Gastroesophageal sphincter (tissue), 3 donors: Measurements from ENCODE around the gene ABHD5.

Source experiments
- EP300 ChIP-seq: sonication (generic); formaldehyde crosslinking; IDR thresholded peaks from one replicate; pipeline ENCODE4 v1.6.1; 2017; ENCODE audit warnings: antibody characterized with exemption, mild to moderate bottlenecking
- POLR2A ChIP-seq, 2 donors: fragments of 450-650 bp; IDR thresholded peaks; one replicate each; pipeline ENCODE4 v1.6.1; 2017; ENCODE audit warnings: antibody characterized with exemption in 2 of 2, mild to moderate bottlenecking in 2 of 2, moderate library complexity in 1 of 2
- TF ChIP-seq, protein P1 (sequence below), 4 experiments: fragments of 200-600 bp in 2 of 4; fragments of 450-650 bp in 2 of 4; sonication (generic) in 1 of 4; IDR thresholded peaks; one replicate each; pipeline ENCODE4 v1.5.1; 2017 to 2019; ENCODE audit warnings: antibody characterized with exemption in 4 of 4, mild to moderate bottlenecking in 2 of 4, moderate library complexity in 2 of 4

DNA sequence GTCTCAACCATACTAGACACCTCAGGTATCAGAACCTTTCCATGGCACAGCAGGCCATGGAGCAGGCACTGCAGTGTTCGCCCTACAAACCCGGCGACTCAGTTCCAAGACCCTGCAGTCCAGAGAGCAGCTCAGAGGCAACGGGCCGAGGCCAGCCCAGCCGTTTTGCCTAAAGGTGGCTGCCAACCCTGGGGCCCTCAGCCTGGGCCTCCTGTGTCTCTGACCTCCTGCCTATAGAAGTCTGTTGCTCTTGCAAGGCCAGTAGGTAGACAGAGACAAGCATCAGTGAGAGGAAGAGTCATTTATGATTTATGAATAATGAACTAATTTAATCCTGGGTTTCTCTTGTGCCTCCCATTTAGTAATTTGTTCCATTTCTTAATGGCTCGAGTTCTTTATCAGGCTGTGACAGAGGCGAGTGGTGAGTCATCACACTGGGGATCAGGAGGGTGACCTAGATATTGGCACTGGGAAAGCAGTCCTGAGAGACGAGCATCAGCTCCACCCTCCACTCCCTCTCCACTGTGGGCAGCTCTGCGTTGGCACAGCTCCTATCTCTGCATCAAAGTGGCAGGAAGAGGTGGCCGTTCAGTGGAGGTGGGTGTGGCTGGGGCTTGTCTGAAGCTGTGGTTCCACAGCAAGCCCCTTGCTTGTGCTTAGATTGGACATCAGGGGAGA is 79.8 kb downstream of the ABHD5 start:
- TF ChIP-seq, protein P1, sequence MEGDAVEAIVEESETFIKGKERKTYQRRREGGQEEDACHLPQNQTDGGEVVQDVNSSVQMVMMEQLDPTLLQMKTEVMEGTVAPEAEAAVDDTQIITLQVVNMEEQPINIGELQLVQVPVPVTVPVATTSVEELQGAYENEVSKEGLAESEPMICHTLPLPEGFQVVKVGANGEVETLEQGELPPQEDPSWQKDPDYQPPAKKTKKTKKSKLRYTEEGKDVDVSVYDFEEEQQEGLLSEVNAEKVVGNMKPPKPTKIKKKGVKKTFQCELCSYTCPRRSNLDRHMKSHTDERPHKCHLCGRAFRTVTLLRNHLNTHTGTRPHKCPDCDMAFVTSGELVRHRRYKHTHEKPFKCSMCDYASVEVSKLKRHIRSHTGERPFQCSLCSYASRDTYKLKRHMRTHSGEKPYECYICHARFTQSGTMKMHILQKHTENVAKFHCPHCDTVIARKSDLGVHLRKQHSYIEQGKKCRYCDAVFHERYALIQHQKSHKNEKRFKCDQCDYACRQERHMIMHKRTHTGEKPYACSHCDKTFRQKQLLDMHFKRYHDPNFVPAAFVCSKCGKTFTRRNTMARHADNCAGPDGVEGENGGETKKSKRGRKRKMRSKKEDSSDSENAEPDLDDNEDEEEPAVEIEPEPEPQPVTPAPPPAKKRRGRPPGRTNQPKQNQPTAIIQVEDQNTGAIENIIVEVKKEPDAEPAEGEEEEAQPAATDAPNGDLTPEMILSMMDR (IDR thresholded peaks at IDR 0.05) = no peak
- no peak for TF ChIP-seq EP300
- TF ChIP-seq POLR2A (IDR thresholded peaks at IDR 0.05) = no peak
